Suprapubic skin (tissue), 4 donors: ENCODE results near the gene SCN2A. TPM values are rescaled to one million over a fixed set of nuclear protein-coding genes. Genes with fewer than 3 reads are reported as not detected.

Experiments
- DNase-seq, 2 donors: peaks; one replicate each; pipeline ENCODE4 v3.0.0-alpha.2; 2019; ENCODE audit warnings: low spot score in 2 of 2
- H3K27ac ChIP-seq: fragments of 200-600 bp; sonication (generic); one replicate; pipeline ENCODE4 v1.5.1; 2019
- H3K27me3 ChIP-seq: fragments of 200-600 bp; sonication (generic); one replicate; pipeline ENCODE4 v1.5.1; 2019
- H3K36me3 ChIP-seq: fragments of 200-600 bp; sonication (generic); one replicate; pipeline ENCODE4 v1.5.1; 2019
- H3K4me1 ChIP-seq: fragments of 200-600 bp; sonication (generic); one replicate; pipeline ENCODE4 v1.5.1; 2019
- H3K4me3 ChIP-seq: fragments of 200-600 bp; sonication (generic); one replicate; pipeline ENCODE4 v1.5.1; 2019; ENCODE audit warnings: mild to moderate bottlenecking
- H3K9me3 ChIP-seq: fragments of 200-600 bp; sonication (generic); one replicate; pipeline ENCODE4 v1.5.1; 2019
- EP300 ChIP-seq: sonication (generic); formaldehyde crosslinking; IDR thresholded peaks from one replicate; pipeline ENCODE4 v1.6.1; 2017; ENCODE audit warnings: antibody characterized with exemption
- POLR2A ChIP-seq, 2 donors: fragments of 450-650 bp; IDR thresholded peaks; one replicate each; pipeline ENCODE4 v1.6.1; 2017; ENCODE audit warnings: antibody characterized with exemption in 2 of 2, mild to moderate bottlenecking in 2 of 2, moderate library complexity in 2 of 2
- POLR2AphosphoS5 ChIP-seq, 3 donors: sonication (generic); formaldehyde crosslinking; IDR thresholded peaks; one replicate each; pipeline ENCODE4 v1.6.1; 2017; ENCODE audit warnings: antibody characterized with exemption in 3 of 3
- WGBS: methylation state at CpG from one replicate; pipeline ENCODE4 v1.1.5; 2018; 5-methylcytosine and 5-hydroxymethylcytosine counted together
- total RNA-seq, 4 donors: library from RNA; depleted of rRNA; stranded (reverse); fragments of >200 nt; gene quantifications; one replicate each; pipeline ENCODE4 v1.1.0, GENCODE V29; 2016
- TF ChIP-seq, protein P1 (sequence below), 2 donors: fragments of 200-600 bp in 1 of 2; fragments of 450-650 bp in 1 of 2; sonication (generic) in 1 of 2; IDR thresholded peaks; one replicate each; pipeline ENCODE4 v1.5.1; 2016 to 2019; ENCODE audit warnings: antibody characterized with exemption in 2 of 2, mild to moderate bottlenecking in 1 of 2, moderate library complexity in 1 of 2

Gene SCN2A
- total RNA-seq, 4 donors from 2014 or later: 0.08 to 1.1 (median 0.20) TPM

DNA sequence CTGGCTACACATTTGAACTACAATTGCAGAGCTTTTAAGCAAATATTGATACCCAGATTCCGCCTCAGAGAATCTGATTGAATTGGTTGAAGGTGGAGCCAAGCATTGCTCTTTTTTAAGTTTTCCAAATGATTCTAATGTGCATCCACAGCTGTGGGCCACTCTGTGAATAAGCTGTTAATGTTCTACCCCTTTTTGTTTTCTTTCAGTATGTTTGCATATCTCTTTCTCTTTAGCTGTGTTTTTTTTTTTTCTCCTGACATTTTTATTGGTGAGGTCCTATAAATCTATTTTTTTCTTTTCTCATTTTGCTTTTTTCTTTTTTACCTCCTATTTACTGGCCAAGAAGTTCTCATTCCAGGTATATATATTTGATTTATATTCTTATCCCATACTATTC lies 41.9 kb upstream of the SCN2A start:
- Histone ChIP-seq H3K4me3 (no peak overlapping the region), H3K4me1 (no peaks in the 10 kb centered on the region), H3K36me3 (no peaks in the 10 kb centered on the region), H3K9me3 (no peaks in the 10 kb centered on the region), H3K27ac (no peak overlapping the region), H3K27me3 (no peaks in the 10 kb centered on the region)
- no peak for DNase-seq
- TF ChIP-seq POLR2AphosphoS5 (IDR thresholded peaks at IDR 0.05): no peak
- TF ChIP-seq, protein P1, sequence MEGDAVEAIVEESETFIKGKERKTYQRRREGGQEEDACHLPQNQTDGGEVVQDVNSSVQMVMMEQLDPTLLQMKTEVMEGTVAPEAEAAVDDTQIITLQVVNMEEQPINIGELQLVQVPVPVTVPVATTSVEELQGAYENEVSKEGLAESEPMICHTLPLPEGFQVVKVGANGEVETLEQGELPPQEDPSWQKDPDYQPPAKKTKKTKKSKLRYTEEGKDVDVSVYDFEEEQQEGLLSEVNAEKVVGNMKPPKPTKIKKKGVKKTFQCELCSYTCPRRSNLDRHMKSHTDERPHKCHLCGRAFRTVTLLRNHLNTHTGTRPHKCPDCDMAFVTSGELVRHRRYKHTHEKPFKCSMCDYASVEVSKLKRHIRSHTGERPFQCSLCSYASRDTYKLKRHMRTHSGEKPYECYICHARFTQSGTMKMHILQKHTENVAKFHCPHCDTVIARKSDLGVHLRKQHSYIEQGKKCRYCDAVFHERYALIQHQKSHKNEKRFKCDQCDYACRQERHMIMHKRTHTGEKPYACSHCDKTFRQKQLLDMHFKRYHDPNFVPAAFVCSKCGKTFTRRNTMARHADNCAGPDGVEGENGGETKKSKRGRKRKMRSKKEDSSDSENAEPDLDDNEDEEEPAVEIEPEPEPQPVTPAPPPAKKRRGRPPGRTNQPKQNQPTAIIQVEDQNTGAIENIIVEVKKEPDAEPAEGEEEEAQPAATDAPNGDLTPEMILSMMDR (IDR thresholded peaks at IDR 0.05): no peak
- TF ChIP-seq EP300: no peak
- no peak for TF ChIP-seq POLR2A (IDR thresholded peaks at IDR 0.05)
- WGBS: 93% methylated on average over 1 of the region's 1 CpG

DNA sequence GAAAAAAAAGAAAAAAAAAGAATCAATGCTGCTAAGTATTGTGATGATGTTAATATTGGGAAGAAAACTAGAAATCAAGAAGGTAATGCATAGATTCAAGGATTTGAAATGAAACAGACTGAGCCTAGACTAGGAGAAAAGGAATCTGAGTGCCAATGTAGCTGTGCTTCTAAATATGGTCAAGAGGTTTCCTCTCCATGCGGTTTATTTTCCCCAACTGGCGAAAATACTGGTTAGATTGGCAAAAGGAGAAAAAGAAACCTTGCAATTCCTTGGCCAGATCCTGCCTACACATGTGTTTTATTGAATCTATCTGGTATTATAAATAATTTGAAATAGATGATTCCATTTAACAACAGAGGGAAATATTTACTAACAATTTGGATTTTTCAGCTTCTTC lies 41.0 kb upstream of the SCN2A start:
- H3K9me3 ChIP-seq: no peaks in the 10 kb centered on the region
- H3K4me3 ChIP-seq: no peak overlapping the region
- H3K27me3 ChIP-seq: no peaks in the 10 kb centered on the region
- WGBS: 66% methylated on average over 2 of the region's 2 CpGs
- H3K36me3 ChIP-seq: no peaks in the 10 kb centered on the region
- no peak for DNase-seq
- TF ChIP-seq POLR2A (IDR thresholded peaks at IDR 0.05): no peak
- TF ChIP-seq POLR2AphosphoS5 (IDR thresholded peaks at IDR 0.05): no peak
- TF ChIP-seq, protein P1 (IDR thresholded peaks at IDR 0.05): no peak
- no peak for TF ChIP-seq EP300
- H3K4me1 ChIP-seq: no peaks in the 10 kb centered on the region
- H3K27ac ChIP-seq: no peak overlapping the region

DNA sequence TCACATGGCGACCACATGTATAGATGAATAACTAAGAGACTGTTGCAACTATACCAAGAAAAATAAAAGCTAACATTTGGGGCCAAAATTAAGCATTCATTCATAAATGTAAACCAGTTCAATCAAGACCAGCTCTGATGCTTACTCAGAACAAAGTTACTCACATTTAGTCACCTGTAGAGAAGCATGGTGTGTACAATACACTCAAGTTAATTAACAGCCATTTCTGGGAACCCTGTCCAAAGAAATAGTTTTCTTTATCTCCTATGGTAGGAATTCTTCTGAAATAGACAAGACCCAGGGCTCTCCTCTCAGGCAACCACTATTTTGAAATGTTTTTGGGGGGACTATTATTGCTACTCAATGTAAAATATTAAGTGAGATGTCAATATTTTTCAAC lies 37.0 kb upstream of the SCN2A start:
- H3K36me3 ChIP-seq: no peaks in the 10 kb centered on the region
- H3K27ac ChIP-seq: no peak overlapping the region
- TF ChIP-seq POLR2A (IDR thresholded peaks at IDR 0.05) (no peak), POLR2AphosphoS5 (IDR thresholded peaks at IDR 0.05) (no peak), EP300 (no peak)
- TF ChIP-seq, protein P1 (IDR thresholded peaks at IDR 0.05): no peak
- H3K9me3 ChIP-seq: no peaks in the 10 kb centered on the region
- DNase-seq: no peak
- no peaks in the 10 kb centered on the region for H3K27me3 ChIP-seq
- no peaks in the 10 kb centered on the region for H3K4me1 ChIP-seq
- 62% methylated on average over 1 of the region's 1 CpG for WGBS
- no peak overlapping the region for H3K4me3 ChIP-seq

DNA sequence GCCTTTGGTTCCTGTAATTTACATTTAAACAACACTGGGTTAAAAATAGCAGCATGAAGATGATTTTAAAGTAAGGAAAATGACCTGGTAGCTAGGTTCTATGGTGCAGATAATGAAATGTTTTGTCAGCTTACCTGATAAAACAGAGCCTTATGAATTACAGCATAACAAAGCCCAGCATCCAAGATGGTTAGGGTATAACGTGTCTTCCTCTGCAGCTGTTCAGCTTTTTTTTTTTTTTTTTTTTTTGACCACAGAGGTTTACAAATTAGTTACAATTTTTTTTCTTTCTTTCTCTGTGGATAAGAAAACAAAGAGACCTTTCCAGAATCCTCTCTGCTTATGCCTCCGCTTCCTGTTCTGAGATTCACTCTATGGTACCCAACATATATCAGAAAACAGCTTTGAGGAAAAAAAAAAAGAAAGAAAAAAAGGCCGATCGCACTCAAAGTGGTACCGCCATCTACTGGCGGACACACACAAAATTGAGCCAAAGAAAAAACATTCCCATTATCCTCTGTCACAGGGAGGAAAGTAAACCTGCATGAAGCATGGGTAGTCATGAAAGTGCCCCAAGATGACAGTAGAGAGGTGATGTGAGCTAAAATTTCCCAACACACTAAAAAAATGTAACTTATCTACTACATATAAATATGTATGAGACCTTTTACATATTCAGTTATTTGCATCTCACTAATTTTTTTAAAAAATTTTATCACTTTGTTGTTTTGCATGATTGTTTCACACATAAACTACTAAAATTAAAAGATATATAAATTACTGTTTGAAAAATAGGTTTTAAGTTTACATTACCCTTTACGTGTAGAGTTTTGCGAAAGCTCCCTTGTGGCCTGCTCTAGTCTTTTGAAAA lies 35.3 kb upstream of the SCN2A start, which contains the start of gene SCN3A:
TSS of gene SCN3A (minus strand) at position 362 of the 871 bp plus-strand sequence. CDS start 27,656 bp downstream, outside the sequence.
- H3K4me1 ChIP-seq: no peaks in the 10 kb centered on the region
- H3K27me3 ChIP-seq: no peaks in the 10 kb centered on the region
- 24% methylated on average over 8 of the region's 8 CpGs for WGBS
- no peak within 1 kb of the TSS for H3K27ac ChIP-seq
- H3K9me3 ChIP-seq: no peaks in the 10 kb centered on the region
- no peaks in the 10 kb centered on the region for H3K36me3 ChIP-seq
- H3K4me3 ChIP-seq: no peak within 1 kb of the TSS
- DNase-seq: no peak
- no peak for TF ChIP-seq POLR2A (IDR thresholded peaks at IDR 0.05)
- no peak for TF ChIP-seq EP300
- TF ChIP-seq, protein P1 (IDR thresholded peaks at IDR 0.05): peak in 1 of 2 donors; percentile 43
- TF ChIP-seq POLR2AphosphoS5 (IDR thresholded peaks at IDR 0.05): no peak

DNA sequence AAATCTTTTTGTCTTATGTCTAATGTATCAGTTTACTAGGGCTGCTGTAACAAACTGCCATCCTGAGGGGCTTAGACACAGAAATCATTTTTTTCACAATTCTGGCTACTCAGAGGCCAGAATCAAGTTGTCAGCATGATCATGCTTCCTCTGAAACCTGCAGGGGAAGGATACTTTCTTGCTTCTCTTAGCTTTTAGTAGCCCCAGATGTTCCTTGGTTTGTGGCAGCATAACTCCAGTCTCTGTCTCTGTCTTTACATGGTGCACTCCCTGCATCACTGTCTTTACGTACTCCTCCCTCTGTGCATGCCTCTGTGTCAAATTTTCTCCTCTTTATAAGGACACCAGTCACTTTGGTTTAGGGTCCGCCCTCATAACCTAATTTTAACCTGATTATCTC lies 33.3 kb upstream of the SCN2A start:
- H3K9me3 ChIP-seq: no peaks in the 10 kb centered on the region
- TF ChIP-seq POLR2A (IDR thresholded peaks at IDR 0.05): no peak
- no peak overlapping the region for H3K4me3 ChIP-seq
- 85% methylated on average over 2 of the region's 2 CpGs for WGBS
- no peaks in the 10 kb centered on the region for H3K36me3 ChIP-seq
- H3K27me3 ChIP-seq: no peaks in the 10 kb centered on the region
- no peaks in the 10 kb centered on the region for H3K4me1 ChIP-seq
- no peak for DNase-seq
- no peak overlapping the region for H3K27ac ChIP-seq
